ENCODE results near the gene HS3ST1. TPM values are rescaled to one million over a fixed set of nuclear protein-coding genes. Genes with fewer than 3 reads are reported as not detected.

Gene HS3ST1
- polyA plus RNA-seq, 1 experiment, result 0.01 TPM

DNA sequence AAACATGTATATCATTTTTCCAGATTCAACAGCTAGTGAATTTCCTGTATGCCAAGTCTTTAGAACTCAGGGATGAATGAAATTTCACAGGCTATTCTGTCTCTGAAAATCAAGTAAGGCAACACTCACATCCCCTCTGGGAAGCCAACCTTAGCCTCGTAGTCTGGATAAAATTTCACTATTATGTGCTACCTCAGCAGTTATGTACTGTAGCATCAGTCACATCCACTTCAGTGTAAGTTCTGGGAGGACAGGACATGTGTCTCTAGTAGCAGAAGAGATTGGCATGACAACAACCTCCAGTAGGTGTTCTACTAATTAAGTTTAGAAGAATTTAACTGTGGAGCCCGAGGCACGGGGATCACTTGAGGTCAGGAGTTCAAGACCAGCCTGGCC, 42.4 kb upstream of the HS3ST1 start:
- peaks cover 2% of the 10 kb centered on the region for H3K27me3 ChIP-seq (ENCODE audit: control insufficient read depth, insufficient read depth, low read length)
- TF ChIP-seq, protein P1, sequence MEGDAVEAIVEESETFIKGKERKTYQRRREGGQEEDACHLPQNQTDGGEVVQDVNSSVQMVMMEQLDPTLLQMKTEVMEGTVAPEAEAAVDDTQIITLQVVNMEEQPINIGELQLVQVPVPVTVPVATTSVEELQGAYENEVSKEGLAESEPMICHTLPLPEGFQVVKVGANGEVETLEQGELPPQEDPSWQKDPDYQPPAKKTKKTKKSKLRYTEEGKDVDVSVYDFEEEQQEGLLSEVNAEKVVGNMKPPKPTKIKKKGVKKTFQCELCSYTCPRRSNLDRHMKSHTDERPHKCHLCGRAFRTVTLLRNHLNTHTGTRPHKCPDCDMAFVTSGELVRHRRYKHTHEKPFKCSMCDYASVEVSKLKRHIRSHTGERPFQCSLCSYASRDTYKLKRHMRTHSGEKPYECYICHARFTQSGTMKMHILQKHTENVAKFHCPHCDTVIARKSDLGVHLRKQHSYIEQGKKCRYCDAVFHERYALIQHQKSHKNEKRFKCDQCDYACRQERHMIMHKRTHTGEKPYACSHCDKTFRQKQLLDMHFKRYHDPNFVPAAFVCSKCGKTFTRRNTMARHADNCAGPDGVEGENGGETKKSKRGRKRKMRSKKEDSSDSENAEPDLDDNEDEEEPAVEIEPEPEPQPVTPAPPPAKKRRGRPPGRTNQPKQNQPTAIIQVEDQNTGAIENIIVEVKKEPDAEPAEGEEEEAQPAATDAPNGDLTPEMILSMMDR (IDR thresholded peaks at IDR 0.05; ENCODE audit: low read depth, low read length), result no peak
- H3K9me3 ChIP-seq (ENCODE audit: control insufficient read depth, insufficient read depth, low read length), result no peaks in the 10 kb centered on the region
- ChIA-PET POLR2A (no interaction called here), CTCF (no interaction called here)
- no peak overlapping the region for H3K4me3 ChIP-seq (ENCODE audit: low read depth, low read length)
- DNase-seq (ENCODE audit: low read depth, low spot score), result no peak
- H3K27ac ChIP-seq (ENCODE audit: low read depth, low read length), result no peak overlapping the region

DNA sequence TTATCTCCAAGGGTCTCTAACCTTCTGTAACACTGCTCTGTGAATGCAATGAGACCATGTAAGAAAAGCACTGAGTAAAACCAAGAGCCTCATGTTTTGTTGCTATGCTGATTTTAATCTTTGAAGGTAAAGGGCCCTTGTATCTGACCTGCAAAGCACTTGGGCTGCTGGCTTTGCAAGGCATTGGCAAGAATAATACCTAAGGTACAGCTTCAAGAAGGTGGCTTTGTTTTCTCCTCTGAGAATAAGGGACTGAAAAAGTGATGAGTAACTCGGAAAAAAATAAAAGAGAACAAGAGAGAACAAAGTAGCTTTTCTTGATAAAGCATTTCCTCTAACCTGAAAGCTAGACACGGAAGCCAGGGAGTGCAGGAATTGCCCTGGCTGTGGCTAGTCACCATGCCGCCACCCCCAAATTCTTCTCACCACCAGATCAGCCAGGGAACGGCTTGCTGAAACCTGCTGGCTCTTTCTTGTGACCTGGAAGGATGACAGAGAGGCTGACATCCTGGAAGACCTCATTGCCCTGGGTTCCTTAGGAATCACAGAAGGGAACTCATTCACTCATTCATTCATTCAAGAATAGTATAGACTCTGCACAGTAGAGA, 41.8 kb upstream of the HS3ST1 start:
- H3K27me3 ChIP-seq (ENCODE audit: control insufficient read depth, insufficient read depth, low read length), result peaks cover 2% of the 10 kb centered on the region
- ChIA-PET POLR2A (no interaction called here), CTCF (no interaction called here)
- no peaks in the 10 kb centered on the region for H3K9me3 ChIP-seq (ENCODE audit: control insufficient read depth, insufficient read depth, low read length)
- no peak for DNase-seq (ENCODE audit: low read depth, low spot score)
- no peak overlapping the region for H3K4me3 ChIP-seq (ENCODE audit: low read depth, low read length)
- TF ChIP-seq, protein P1 (IDR thresholded peaks at IDR 0.05; ENCODE audit: low read depth, low read length), result no peak
- no peak overlapping the region for H3K27ac ChIP-seq (ENCODE audit: low read depth, low read length)

DNA sequence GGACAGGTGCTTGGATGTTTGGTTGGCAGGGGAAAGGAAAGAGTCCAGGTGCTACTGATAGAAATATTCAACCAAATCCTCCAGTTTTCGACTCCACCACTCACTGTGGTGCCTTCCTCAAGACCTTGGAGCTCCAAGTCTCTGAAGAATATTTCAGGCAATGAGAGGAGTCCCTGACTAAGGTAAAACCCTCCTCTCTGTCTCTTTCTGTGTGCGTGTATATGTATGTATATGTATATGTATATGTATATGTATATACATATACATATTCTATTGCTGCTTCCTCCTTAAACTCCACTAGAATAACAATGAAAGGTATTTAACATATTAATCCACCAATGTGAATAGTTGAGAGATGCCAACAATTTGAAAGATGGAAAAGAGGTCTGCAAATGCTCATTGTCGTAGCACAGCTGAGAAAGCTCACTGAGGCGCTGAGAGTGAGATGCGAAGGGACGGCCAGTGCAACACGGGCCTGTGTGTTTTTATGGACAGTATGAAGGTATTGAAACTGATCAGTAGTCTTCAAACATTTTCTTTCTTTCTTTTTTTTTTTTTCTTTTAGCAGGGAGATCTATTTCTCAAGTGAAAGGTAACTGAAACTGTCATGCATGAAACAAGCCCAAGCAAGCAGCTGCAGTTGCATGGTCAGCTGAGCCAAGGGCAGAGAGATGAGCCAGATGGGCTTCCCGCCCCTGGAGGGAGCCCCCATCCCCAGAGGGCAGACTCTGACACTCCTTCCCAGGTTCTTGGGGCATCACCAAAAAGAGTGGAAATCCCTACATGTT, 41.1 kb upstream of the HS3ST1 start:
- H3K27me3 ChIP-seq (ENCODE audit: control insufficient read depth, insufficient read depth, low read length), result peaks cover 2% of the 10 kb centered on the region
- H3K4me3 ChIP-seq (ENCODE audit: low read depth, low read length), result no peak overlapping the region
- ChIA-PET CTCF (no interaction called here), POLR2A (no interaction called here)
- no peak overlapping the region for H3K27ac ChIP-seq (ENCODE audit: low read depth, low read length)
- TF ChIP-seq, protein P1 (IDR thresholded peaks at IDR 0.05; ENCODE audit: low read depth, low read length), result no peak
- DNase-seq (ENCODE audit: low read depth, low spot score), result no peak
- H3K9me3 ChIP-seq (ENCODE audit: control insufficient read depth, insufficient read depth, low read length), result no peaks in the 10 kb centered on the region

DNA sequence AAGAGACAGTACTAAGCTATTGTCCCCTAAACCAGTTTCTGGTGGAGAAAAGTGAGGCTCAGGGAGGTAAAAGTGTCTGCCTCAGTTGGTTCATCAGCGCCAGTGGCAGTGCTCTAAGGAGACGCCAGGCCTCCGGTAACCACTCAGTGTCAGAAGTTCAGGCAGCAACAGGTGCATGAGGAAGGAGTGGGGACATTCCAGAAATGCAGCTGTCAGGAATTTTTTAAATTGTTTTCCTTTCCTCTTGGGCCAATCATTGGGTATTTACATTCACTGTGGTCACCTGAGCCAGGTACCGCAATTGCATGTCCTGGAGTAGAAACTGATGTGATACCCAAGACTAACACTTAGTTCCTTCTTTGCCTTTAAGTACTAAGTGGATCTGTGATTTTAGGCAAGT, 40.2 kb upstream of the HS3ST1 start:
- ChIA-PET POLR2A (no interaction called here), CTCF (interaction anchor here (1.0 kb wide), 1 partner anchor 297 kb away, joined by 3 read pairs; no protein-coding TSS in a partner anchor)
- Histone ChIP-seq H3K9me3 (ENCODE audit: control insufficient read depth, insufficient read depth, low read length) (no peaks in the 10 kb centered on the region), H3K27me3 (ENCODE audit: control insufficient read depth, insufficient read depth, low read length) (peaks cover 2% of the 10 kb centered on the region), H3K27ac (ENCODE audit: low read depth, low read length) (no peak overlapping the region), H3K4me3 (ENCODE audit: low read depth, low read length) (no peak overlapping the region)
- TF ChIP-seq, protein P1 (IDR thresholded peaks at IDR 0.05; ENCODE audit: low read depth, low read length), result no peak
- no peak for DNase-seq (ENCODE audit: low read depth, low spot score)

DNA sequence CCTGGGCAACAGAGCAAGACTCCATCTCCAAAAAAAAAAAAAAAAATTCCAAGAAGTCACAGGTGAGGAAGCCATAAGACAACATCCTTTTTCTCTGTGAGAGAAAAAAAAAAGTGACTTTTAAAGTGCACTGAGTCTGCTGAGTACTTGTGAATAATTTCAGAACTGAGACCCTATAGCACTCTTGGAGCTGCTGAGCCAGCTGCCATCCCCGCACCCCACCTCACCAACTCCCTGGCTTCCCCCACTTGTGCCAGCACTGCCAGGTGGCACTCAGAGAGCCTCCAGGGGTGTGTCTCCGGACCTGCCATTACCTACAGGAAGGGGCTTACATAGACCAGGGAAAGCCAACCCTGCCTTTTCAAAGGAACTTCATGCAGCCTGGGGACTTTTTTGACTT, 39.2 kb upstream of the HS3ST1 start:
- Histone ChIP-seq H3K27me3 (ENCODE audit: control insufficient read depth, insufficient read depth, low read length) (peaks cover 2% of the 10 kb centered on the region), H3K27ac (ENCODE audit: low read depth, low read length) (no peak overlapping the region), H3K9me3 (ENCODE audit: control insufficient read depth, insufficient read depth, low read length) (no peaks in the 10 kb centered on the region), H3K4me3 (ENCODE audit: low read depth, low read length) (no peak overlapping the region)
- TF ChIP-seq, protein P1 (IDR thresholded peaks at IDR 0.05; ENCODE audit: low read depth, low read length), result no peak
- ChIA-PET CTCF (no interaction called here), POLR2A (no interaction called here)
- DNase-seq (ENCODE audit: low read depth, low spot score), result no peak

All from AG04450 (cell line).